ENCODE measurements around the gene CD55.

DNA sequence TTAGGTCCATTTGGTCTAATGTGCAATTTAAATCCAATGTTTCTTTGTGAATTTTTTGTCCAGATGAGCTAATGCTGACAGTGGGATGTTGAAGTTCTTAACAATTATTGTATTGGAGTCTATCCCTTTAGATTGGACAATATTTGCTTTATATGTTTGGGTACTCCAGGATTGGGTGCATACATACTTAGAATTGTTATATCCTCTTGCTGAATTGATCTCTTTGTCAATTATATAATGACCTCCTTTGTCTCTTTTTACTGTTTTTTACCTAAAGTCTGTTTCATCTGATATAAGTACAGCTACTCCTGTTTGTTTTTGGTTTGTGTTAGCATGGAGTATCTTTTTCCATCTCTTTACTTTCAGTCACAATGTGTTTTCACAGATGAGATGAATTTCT lies 22.2 kb downstream of the CD55 start:
- TF ChIP-seq, protein P1, sequence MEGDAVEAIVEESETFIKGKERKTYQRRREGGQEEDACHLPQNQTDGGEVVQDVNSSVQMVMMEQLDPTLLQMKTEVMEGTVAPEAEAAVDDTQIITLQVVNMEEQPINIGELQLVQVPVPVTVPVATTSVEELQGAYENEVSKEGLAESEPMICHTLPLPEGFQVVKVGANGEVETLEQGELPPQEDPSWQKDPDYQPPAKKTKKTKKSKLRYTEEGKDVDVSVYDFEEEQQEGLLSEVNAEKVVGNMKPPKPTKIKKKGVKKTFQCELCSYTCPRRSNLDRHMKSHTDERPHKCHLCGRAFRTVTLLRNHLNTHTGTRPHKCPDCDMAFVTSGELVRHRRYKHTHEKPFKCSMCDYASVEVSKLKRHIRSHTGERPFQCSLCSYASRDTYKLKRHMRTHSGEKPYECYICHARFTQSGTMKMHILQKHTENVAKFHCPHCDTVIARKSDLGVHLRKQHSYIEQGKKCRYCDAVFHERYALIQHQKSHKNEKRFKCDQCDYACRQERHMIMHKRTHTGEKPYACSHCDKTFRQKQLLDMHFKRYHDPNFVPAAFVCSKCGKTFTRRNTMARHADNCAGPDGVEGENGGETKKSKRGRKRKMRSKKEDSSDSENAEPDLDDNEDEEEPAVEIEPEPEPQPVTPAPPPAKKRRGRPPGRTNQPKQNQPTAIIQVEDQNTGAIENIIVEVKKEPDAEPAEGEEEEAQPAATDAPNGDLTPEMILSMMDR (IDR thresholded peaks at IDR 0.05; ENCODE audit: low read length), result no peak
- no peak for TF ChIP-seq EZH2phosphoT487 (IDR thresholded peaks at IDR 0.05; ENCODE audit: low read length)
- TF ChIP-seq EZH2 (optimal IDR thresholded peaks at IDR 0.05; ENCODE audit: low read depth, low read length), result no peak
